ENCODE measurements around the gene MEX3B. TPM values are rescaled to one million over a fixed set of nuclear protein-coding genes. Genes with fewer than 3 reads are reported as not detected.
A peak's percentile ranks its signal among the peaks of the same experiment; 100 is the strongest.

MEX3B gene
- total RNA-seq: 10 to 100 TPM in 1 of 4 donors, 1 to 10 TPM in 1, under 1 TPM in 2; 0.26 to 27.7 (median 1.5) TPM

DNA sequence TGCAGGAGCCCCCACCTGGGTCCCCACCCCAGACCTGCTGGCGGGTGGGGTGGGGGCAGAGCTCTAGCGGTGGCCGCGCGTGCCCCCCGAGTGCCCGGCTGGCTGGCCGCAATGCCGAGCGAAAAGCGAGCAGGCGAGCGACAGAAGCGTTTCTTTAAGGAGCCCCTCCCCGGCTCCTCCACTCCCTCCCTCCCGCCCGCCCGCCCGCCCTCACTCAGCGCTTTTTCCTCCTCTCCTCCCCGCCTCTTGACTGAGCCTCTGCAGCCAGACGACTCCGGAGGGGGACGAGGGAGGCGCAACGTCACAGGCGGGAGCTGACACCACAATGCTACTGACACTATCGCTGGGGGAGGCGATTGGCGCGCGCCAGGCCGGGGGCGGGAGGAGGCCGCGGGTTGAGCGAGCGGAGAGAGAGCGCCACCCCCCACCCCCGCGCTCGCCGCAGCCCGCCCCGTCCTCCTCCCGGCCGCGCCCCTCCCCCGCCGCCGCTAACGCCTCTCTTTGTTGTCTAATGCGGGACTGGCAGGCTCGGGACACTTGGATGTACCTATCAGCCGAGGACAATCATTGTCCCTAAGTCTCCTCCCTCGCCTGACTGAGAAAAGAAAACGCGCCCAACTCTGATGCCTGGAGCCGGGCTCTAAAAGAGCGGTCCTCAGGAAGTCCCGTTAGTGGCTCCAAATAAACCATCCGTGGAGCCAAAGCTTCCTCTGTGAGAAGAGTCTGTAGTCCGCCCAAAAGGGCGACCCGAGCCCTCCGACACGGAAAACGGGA is at the start of gene MEX3B:
Gene MEX3B (minus strand): TSS at position 127 of the 774 bp plus-strand sequence. CDS start 313 bp downstream, outside the sequence.
- Histone ChIP-seq H3K9me3 (no peaks in the 10 kb centered on the region), H3K36me3 (no peaks in the 10 kb centered on the region), H3K27me3 (no peaks in the 10 kb centered on the region), H3K27ac (peak within 1 kb of the TSS; percentile 86 to 93), H3K4me3 (peak within 1 kb of the TSS; percentile 55 to 70), H3K4me1 (peaks cover 0 to 9% of the 10 kb centered on the region in 2 donors)
- peak; percentile 92 to 97 for DNase-seq
- TF ChIP-seq POLR2A (IDR thresholded peaks at IDR 0.05): peak; percentile 13 to 39
- TF ChIP-seq, protein P1, sequence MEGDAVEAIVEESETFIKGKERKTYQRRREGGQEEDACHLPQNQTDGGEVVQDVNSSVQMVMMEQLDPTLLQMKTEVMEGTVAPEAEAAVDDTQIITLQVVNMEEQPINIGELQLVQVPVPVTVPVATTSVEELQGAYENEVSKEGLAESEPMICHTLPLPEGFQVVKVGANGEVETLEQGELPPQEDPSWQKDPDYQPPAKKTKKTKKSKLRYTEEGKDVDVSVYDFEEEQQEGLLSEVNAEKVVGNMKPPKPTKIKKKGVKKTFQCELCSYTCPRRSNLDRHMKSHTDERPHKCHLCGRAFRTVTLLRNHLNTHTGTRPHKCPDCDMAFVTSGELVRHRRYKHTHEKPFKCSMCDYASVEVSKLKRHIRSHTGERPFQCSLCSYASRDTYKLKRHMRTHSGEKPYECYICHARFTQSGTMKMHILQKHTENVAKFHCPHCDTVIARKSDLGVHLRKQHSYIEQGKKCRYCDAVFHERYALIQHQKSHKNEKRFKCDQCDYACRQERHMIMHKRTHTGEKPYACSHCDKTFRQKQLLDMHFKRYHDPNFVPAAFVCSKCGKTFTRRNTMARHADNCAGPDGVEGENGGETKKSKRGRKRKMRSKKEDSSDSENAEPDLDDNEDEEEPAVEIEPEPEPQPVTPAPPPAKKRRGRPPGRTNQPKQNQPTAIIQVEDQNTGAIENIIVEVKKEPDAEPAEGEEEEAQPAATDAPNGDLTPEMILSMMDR (IDR thresholded peaks at IDR 0.05): no peak
- intact Hi-C loops (cut with DNase I; ENCODE audit: low total_unique reads): no loop called here

DNA sequence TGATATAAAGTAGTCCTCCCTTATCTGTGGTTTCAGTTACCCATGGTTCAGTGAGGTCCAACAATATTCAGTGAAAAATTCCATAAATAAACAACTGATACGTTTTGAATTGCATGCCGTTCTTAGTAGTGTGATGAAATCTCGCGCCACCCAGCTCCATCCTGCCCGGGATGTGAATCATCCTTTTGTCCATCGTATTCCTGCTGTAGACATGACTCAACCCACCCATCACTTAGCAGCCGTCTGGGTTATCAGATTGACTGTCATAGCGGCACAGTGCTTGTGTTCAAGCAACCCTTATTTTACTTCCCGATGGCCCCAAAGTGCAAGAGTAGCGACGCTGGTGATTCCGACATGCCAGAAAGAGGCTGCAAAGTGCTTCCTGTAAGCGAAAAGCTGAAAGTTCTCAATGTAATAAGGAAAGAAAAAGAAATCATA is 48.0 kb upstream of the MEX3B start:
- intact Hi-C loops (cut with DNase I; ENCODE audit: low total_unique reads): no loop called here

DNA sequence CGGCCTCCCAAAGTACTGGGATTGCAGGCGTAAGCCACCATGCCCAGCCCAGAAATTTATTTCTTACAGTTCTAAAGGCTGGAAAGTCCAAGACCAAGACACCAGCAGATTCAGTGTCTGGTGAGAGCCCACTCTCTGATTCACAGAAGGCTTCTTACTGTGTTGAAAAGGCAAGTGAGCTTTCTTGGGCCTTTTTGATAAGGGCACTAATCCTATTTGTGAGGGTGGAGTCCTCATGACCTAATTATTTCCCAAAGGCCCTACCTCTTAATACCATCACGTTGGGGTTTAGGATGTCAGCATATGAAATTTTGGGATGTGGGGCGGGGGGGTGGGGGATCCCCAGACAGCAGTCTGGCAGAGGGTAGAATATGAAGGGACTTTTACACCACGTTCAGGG is 47.5 kb upstream of the MEX3B start:
- H3K4me1 ChIP-seq: no peaks in the 10 kb centered on the region
- DNase-seq: no peak
- H3K36me3 ChIP-seq: no peaks in the 10 kb centered on the region
- H3K9me3 ChIP-seq: no peaks in the 10 kb centered on the region
- H3K4me3 ChIP-seq: no peak overlapping the region
- intact Hi-C loops (cut with DNase I; ENCODE audit: low total_unique reads): no loop called here
- no peak overlapping the region for H3K27ac ChIP-seq
- no peaks in the 10 kb centered on the region for H3K27me3 ChIP-seq
- TF ChIP-seq POLR2A (IDR thresholded peaks at IDR 0.05): no peak
- TF ChIP-seq, protein P1 (IDR thresholded peaks at IDR 0.05): no peak

More for the DNA sequence above, 48.0 kb upstream of the MEX3B start:
- no peaks in the 10 kb centered on the region for H3K36me3 ChIP-seq
- no peaks in the 10 kb centered on the region for H3K9me3 ChIP-seq
- H3K27me3 ChIP-seq: no peaks in the 10 kb centered on the region
- TF ChIP-seq POLR2A (IDR thresholded peaks at IDR 0.05): no peak
- TF ChIP-seq, protein P1 (IDR thresholded peaks at IDR 0.05): no peak
- H3K4me1 ChIP-seq: no peaks in the 10 kb centered on the region
- H3K4me3 ChIP-seq: no peak overlapping the region
- DNase-seq: no peak
- H3K27ac ChIP-seq: no peak overlapping the region

DNA sequence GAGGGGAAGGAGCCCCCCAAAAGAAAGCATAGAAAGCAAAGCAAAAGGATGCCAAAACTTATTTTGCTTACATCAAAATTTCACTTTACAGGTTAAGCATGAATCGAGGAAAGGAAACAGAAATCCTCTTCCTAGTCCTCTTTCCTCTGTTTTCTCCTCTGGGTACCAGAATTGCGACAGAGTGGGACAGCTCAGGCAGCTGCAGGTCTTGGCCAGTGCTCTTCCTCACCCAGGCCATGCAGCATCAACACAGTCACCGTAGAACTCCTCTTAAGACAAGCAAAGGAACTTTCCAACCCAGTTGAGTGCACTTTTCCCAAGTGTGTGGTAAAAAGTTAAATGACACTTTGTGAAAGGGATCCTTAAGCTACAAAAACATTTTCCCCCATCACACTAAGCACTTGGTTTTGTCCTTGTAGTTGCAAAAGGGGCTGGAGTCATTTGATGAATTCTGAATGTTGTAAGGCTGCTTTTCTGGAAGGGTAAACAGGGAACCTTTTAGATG is 45.9 kb upstream of the MEX3B start:
- TF ChIP-seq, protein P1 (IDR thresholded peaks at IDR 0.05): no peak
- no peak for TF ChIP-seq POLR2A (IDR thresholded peaks at IDR 0.05)
- Histone ChIP-seq H3K4me1 (no peaks in the 10 kb centered on the region), H3K9me3 (no peaks in the 10 kb centered on the region), H3K27ac (no peak overlapping the region), H3K4me3 (no peak overlapping the region), H3K36me3 (no peaks in the 10 kb centered on the region), H3K27me3 (no peaks in the 10 kb centered on the region)
- no peak for DNase-seq
- intact Hi-C loops (cut with DNase I; ENCODE audit: low total_unique reads): no loop called here
